Parathyroid adenoma (tissue), 2 donors: ENCODE measurements around the gene HDAC4.

ENCODE experiments used
- H2AFZ ChIP-seq: fragments of 300-600 bp; sonication (generic); one replicate; pipeline ENCODE4 v1.7.0; 2017; ENCODE audit warnings: antibody characterized with exemption, mild to moderate bottlenecking
- H3K27ac ChIP-seq: fragments of 300-600 bp; sonication (generic); one replicate; pipeline ENCODE4 v1.7.0; 2017
- H3K27me3 ChIP-seq: fragments of 300-600 bp; sonication (generic); one replicate; pipeline ENCODE4 v1.7.0; 2017; ENCODE audit warnings: low read length; ENCODE audit not compliant: control insufficient read depth, insufficient read depth
- H3K36me3 ChIP-seq: fragments of 300-600 bp; sonication (generic); one replicate; pipeline ENCODE4 v1.7.0; 2017; ENCODE audit warnings: low read length; ENCODE audit not compliant: control insufficient read depth, insufficient read depth
- H3K4me1 ChIP-seq: fragments of 300-600 bp; sonication (generic); one replicate; pipeline ENCODE4 v1.7.0; 2017; ENCODE audit warnings: control low read depth
- H3K4me2 ChIP-seq: fragments of 300-600 bp; sonication (generic); one replicate; pipeline ENCODE4 v1.7.0; 2017; ENCODE audit warnings: low read length
- H3K4me3 ChIP-seq: fragments of 300-600 bp; sonication (generic); one replicate; pipeline ENCODE4 v1.7.0; 2017; ENCODE audit warnings: low read depth, low read length
- H3K79me2 ChIP-seq: fragments of 300-600 bp; sonication (generic); one replicate; pipeline ENCODE4 v1.7.0; 2017; ENCODE audit warnings: control low read depth
- H3K9ac ChIP-seq: fragments of 300-600 bp; sonication (generic); one replicate; pipeline ENCODE4 v1.7.0; 2017; ENCODE audit warnings: mild to moderate bottlenecking
- H3K9me3 ChIP-seq: fragments of 300-600 bp; sonication (generic); one replicate; pipeline ENCODE4 v1.7.0; 2017; ENCODE audit warnings: low read length; ENCODE audit not compliant: control insufficient read depth
- TF ChIP-seq, protein P1 (sequence below): fragments of 300-600 bp; sonication (generic); IDR thresholded peaks from one replicate; pipeline ENCODE4 v1.7.0; 2017; ENCODE audit warnings: antibody characterized with exemption, mild to moderate bottlenecking
- donor health status: primary hyperparathyroidism.

Gene HDAC4

DNA sequence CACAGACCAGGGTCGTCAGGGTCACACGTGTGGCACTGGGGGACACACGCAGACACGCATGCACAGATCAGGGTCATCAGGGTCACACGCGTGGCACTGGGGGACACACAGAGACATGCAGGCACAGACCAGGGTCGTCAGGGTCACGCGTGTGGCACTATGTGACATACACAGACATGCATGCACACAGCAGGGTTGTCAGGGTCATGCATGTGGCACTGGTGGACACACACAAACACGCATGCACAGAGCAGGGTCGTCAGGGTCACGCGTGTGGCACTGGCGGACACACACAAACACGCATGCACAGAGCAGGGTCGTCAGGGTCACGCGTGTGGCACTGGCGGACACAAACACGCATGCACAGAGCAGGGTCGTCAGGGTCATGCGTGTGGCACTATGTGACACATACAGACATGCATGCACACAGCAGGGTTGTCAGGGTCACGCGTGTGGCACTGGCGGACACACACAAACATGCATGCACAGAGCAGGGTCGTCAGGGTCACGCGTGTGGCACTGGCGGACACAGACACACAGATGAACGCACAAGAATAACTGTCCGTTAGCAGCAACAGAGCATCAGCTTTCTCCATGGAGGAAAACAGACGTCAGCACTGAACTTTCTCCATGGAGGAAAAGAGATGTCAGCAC, 34.9 kb downstream of the HDAC4 start:
- no peaks in the 10 kb centered on the region for H3K4me1 ChIP-seq
- H3K27ac ChIP-seq = no peak overlapping the region
- H3K4me2 ChIP-seq = no peak overlapping the region
- H3K27me3 ChIP-seq = no peaks in the 10 kb centered on the region
- no peak overlapping the region for H2AFZ ChIP-seq
- TF ChIP-seq, protein P1, sequence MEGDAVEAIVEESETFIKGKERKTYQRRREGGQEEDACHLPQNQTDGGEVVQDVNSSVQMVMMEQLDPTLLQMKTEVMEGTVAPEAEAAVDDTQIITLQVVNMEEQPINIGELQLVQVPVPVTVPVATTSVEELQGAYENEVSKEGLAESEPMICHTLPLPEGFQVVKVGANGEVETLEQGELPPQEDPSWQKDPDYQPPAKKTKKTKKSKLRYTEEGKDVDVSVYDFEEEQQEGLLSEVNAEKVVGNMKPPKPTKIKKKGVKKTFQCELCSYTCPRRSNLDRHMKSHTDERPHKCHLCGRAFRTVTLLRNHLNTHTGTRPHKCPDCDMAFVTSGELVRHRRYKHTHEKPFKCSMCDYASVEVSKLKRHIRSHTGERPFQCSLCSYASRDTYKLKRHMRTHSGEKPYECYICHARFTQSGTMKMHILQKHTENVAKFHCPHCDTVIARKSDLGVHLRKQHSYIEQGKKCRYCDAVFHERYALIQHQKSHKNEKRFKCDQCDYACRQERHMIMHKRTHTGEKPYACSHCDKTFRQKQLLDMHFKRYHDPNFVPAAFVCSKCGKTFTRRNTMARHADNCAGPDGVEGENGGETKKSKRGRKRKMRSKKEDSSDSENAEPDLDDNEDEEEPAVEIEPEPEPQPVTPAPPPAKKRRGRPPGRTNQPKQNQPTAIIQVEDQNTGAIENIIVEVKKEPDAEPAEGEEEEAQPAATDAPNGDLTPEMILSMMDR = no peak
- H3K36me3 ChIP-seq = no peaks in the 10 kb centered on the region
- H3K79me2 ChIP-seq = peaks cover 32% of the 10 kb centered on the region
- no peaks in the 10 kb centered on the region for H3K9me3 ChIP-seq
- no peak overlapping the region for H3K4me3 ChIP-seq
- H3K9ac ChIP-seq = no peak overlapping the region

DNA sequence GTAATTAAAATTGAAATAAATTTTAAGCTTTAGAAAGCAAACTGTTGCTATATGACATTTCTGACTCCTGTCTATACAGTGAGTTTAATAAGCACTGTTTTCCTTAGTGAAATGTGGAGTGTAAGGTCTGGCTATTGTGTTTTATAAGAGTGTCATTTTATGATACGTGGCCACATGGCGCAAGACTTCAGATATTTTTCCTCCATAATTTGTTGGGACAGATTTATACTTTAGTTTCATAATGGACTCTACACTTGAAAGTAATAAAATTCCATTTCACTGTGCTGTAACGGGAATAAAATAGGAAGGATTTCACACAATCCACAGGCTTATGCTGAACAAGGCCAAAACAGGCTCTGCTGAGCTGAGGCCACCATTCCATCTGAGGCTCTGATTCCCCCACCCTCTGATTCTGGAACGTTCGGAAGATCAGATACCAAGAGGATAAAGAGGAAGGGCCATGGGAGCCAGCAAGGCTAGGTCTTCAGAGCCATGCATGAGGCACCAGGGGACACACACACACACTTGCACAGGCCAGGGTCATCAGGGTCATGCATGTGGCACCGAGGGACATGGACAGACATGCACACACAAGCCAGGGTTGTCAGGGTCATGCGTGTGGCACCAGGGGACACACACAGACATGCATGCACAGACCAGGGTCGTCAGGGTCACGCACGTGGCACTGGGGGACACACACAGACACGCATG, 35.6 kb downstream of the HDAC4 start:
- TF ChIP-seq, protein P1 = no peak
- H3K27me3 ChIP-seq = no peaks in the 10 kb centered on the region
- no peak overlapping the region for H3K27ac ChIP-seq
- no peaks in the 10 kb centered on the region for H3K4me1 ChIP-seq
- peaks cover 32% of the 10 kb centered on the region for H3K79me2 ChIP-seq
- H3K4me3 ChIP-seq = no peak overlapping the region
- H3K9me3 ChIP-seq = no peaks in the 10 kb centered on the region
- no peak overlapping the region for H3K9ac ChIP-seq
- no peak overlapping the region for H2AFZ ChIP-seq
- H3K36me3 ChIP-seq = no peaks in the 10 kb centered on the region
- H3K4me2 ChIP-seq = no peak overlapping the region

DNA sequence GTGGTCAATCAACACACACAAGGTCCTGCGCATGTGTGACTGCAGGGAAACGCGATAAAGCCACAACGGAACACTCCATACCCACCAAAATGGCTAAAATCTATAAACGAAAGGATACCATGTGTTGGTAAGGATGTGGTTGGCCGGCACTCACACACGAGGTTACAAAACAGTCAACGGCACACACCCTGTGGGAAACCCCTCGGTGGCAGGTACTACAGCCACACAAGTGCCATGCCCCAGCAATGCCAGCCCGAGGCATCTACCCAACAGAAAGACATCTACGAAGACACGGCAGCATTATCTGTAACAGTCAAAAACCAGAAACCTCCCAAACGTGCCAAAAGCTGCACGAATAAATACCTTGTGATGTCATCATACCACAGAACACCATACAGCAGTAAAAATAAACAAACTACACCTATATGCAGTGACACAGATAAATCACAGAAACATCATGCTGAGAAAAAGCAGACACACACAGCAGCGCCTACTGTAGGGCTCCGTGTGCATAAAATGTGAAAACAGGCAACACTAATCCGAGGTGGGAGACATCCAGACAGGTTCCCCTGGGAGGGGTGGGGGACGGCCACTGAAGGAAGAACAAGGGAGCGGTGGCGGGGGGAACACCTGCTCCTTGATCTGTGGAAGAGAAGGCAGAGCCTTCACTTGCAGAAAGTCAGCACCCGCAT, 36.7 kb downstream of the HDAC4 start:
- no peak overlapping the region for H3K4me2 ChIP-seq
- no peaks in the 10 kb centered on the region for H3K4me1 ChIP-seq
- no peak overlapping the region for H3K4me3 ChIP-seq
- peaks cover 34% of the 10 kb centered on the region for H3K79me2 ChIP-seq
- no peaks in the 10 kb centered on the region for H3K9me3 ChIP-seq
- H3K9ac ChIP-seq = no peak overlapping the region
- H2AFZ ChIP-seq = no peak overlapping the region
- H3K27ac ChIP-seq = no peak overlapping the region
- H3K36me3 ChIP-seq = no peaks in the 10 kb centered on the region
- H3K27me3 ChIP-seq = no peaks in the 10 kb centered on the region
- TF ChIP-seq, protein P1 = no peak

DNA sequence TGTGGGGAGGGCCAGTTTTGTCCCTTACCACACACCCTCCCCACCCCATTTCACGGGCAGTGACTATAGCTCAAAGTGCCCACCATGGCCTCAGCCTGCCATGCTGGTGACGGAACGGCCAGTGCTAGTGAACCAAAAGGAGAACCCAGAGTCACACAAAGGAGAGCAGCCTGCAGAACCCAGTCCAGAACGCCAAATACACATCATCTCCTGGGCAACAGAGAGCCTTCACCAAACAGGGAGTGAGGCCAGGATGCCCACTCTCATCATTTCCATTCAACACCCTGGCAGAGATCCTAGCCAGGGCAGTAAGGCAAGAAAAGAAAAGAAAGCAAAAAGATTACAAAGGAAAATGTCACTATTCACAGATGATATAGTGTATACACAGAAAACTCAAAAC, 38.3 kb downstream of the HDAC4 start:
- no peaks in the 10 kb centered on the region for H3K36me3 ChIP-seq
- H3K4me1 ChIP-seq = no peaks in the 10 kb centered on the region
- TF ChIP-seq, protein P1 = no peak
- no peak overlapping the region for H3K9ac ChIP-seq
- no peak overlapping the region for H2AFZ ChIP-seq
- H3K4me3 ChIP-seq = no peak overlapping the region
- H3K9me3 ChIP-seq = no peaks in the 10 kb centered on the region
- H3K27ac ChIP-seq = no peak overlapping the region
- peaks cover 34% of the 10 kb centered on the region for H3K79me2 ChIP-seq
- H3K27me3 ChIP-seq = no peaks in the 10 kb centered on the region
- no peak overlapping the region for H3K4me2 ChIP-seq
